HEK293T (cell line): ENCODE measurements around the gene TACC2.

Experiments used
- FOXA1 ChIP-seq: fragments of 450-650 bp; IDR thresholded peaks from 2 replicates; pipeline ENCODE4 v1.6.1; 2016; ENCODE audit warnings: mild to moderate bottlenecking
- FOXM1 ChIP-seq: fragments of 450-650 bp; IDR thresholded peaks from 2 replicates; pipeline ENCODE4 v1.6.1; 2017; ENCODE audit warnings: mild to moderate bottlenecking, borderline replicate concordance
- NFRKB ChIP-seq: fragments of 450-650 bp; IDR thresholded peaks from 2 replicates; pipeline ENCODE4 v1.6.1; 2016; ENCODE audit warnings: mild to moderate bottlenecking, moderate library complexity
- SP1 ChIP-seq: fragments of 450-650 bp; IDR thresholded peaks from 2 replicates; pipeline ENCODE4 v1.6.1; 2017

GRCh38 chr10:122181876-122182275, 192.9 kb downstream of the TACC2 start:
- no peak for TF ChIP-seq FOXM1
- no peak for TF ChIP-seq SP1
- TF ChIP-seq NFRKB, result no peak
- no peak for TF ChIP-seq FOXA1
